Neuronal stem cell (in vitro differentiated cells): Measurements from ENCODE around the gene SLITRK3.

Experiments
- DNase-seq: peaks from one replicate; pipeline ENCODE4 v3.0.0-alpha.2; 2013; ENCODE audit warnings: low spot score
- H2AFZ ChIP-seq: one replicate; pipeline ENCODE4 v1.6.1; 2013; ENCODE audit warnings: mild to moderate bottlenecking, low read length, inconsistent platforms
- H2AK5ac ChIP-seq: 2 replicates; pipeline ENCODE4 v1.6.1; 2013; ENCODE audit warnings: low read depth, mild to moderate bottlenecking, inconsistent platforms, low read length, moderate library complexity, mixed read lengths
- H2BK120ac ChIP-seq: 2 replicates; pipeline ENCODE4 v1.6.1; 2013; ENCODE audit warnings: low read depth, mild to moderate bottlenecking, inconsistent platforms, low read length, moderate library complexity, mixed read lengths
- H2BK12ac ChIP-seq: one replicate; pipeline ENCODE4 v1.6.1; 2013; ENCODE audit warnings: low read length, inconsistent platforms
- H2BK15ac ChIP-seq: 2 replicates; pipeline ENCODE4 v1.6.1; 2013; ENCODE audit warnings: mild to moderate bottlenecking, low read length, inconsistent platforms, mixed read lengths
- H2BK5ac ChIP-seq: one replicate; pipeline ENCODE4 v1.6.1; 2013; ENCODE audit warnings: inconsistent platforms, mild to moderate bottlenecking, low read length, moderate library complexity
- H3K14ac ChIP-seq: one replicate; pipeline ENCODE4 v1.6.1; 2013; ENCODE audit warnings: low read length, inconsistent platforms
- H3K18ac ChIP-seq: 2 replicates; pipeline ENCODE4 v1.6.1; 2013; ENCODE audit warnings: low read length, inconsistent platforms
- H3K23ac ChIP-seq: 2 replicates; pipeline ENCODE4 v1.6.1; 2013; ENCODE audit warnings: low read depth, mild to moderate bottlenecking, mixed read lengths, low read length, inconsistent platforms; ENCODE audit not compliant: poor library complexity
- H3K27ac ChIP-seq: replicated peaks from 3 replicates; pipeline ENCODE4 v1.5.1; 2013; ENCODE audit warnings: low read length, inconsistent platforms
- H3K27me3 ChIP-seq, 3 experiments: 2 replicates each; pipeline ENCODE4 v1.6.1; 2013; ENCODE audit warnings: low read length in 3 of 3, mild to moderate bottlenecking in 2 of 3, inconsistent platforms in 1 of 3, low read depth in 1 of 3, mixed read lengths in 1 of 3, moderate library complexity in 1 of 3; ENCODE audit not compliant: control insufficient read depth in 3 of 3, insufficient read depth in 3 of 3
- H3K36me3 ChIP-seq, 2 donors: replicated peaks in 1 of 2; 2 replicates each; pipeline ENCODE4 v1.6.1; 2013; ENCODE audit warnings: low read length in 2 of 2; ENCODE audit not compliant: control insufficient read depth in 2 of 2, insufficient read depth in 2 of 2
- H3K4ac ChIP-seq: 2 replicates; pipeline ENCODE4 v1.6.1; 2013; ENCODE audit warnings: inconsistent platforms, mild to moderate bottlenecking, low read length, moderate library complexity
- H3K4me1 ChIP-seq, 2 donors: 1 replicate in 1 of 2; 2 replicates in 1 of 2; pipeline ENCODE4 v1.6.1; 2013; ENCODE audit warnings: low read length in 2 of 2, low read depth in 1 of 2; ENCODE audit not compliant: control insufficient read depth in 2 of 2, insufficient read depth in 1 of 2
- H3K4me2 ChIP-seq: one replicate; pipeline ENCODE4 v1.6.1; 2013; ENCODE audit warnings: mild to moderate bottlenecking, low read length, inconsistent platforms; ENCODE audit not compliant: insufficient read depth, poor library complexity, severe bottlenecking
- H3K4me3 ChIP-seq, 2 donors: 2 replicates each; pipeline ENCODE4 v1.5.1; 2013; ENCODE audit warnings: low read length in 2 of 2, mild to moderate bottlenecking in 2 of 2, inconsistent platforms in 1 of 2, moderate library complexity in 1 of 2
- H3K79me1 ChIP-seq: one replicate; pipeline ENCODE4 v1.6.1; 2013; ENCODE audit warnings: low read depth, mild to moderate bottlenecking, inconsistent platforms, low read length, moderate library complexity
- H3K9ac ChIP-seq: one replicate; pipeline ENCODE4 v1.6.1; 2013; ENCODE audit warnings: mild to moderate bottlenecking, low read depth, low read length, inconsistent platforms; ENCODE audit not compliant: poor library complexity
- H3K9me3 ChIP-seq, 2 donors: replicated peaks in 1 of 2; 2 replicates each; pipeline versions ENCODE3 to v1.6.1; 2013; ENCODE audit warnings: low read length in 2 of 2, mild to moderate bottlenecking in 2 of 2, inconsistent platforms in 1 of 2, low read depth in 1 of 2, mixed read lengths in 1 of 2, moderate library complexity in 1 of 2; ENCODE audit not compliant: control insufficient read depth in 2 of 2, insufficient read depth in 1 of 2
- H4K8ac ChIP-seq: one replicate; pipeline ENCODE4 v1.6.1; 2013; ENCODE audit warnings: low read depth, mild to moderate bottlenecking, inconsistent platforms, low read length, moderate library complexity
- H4K91ac ChIP-seq: one replicate; pipeline ENCODE4 v1.6.1; 2013; ENCODE audit warnings: low read length, low read depth, mild to moderate bottlenecking, inconsistent platforms; ENCODE audit not compliant: poor library complexity
- WGBS, 2 donors: extraction: QIAGEN DNeasy Blood & Tissue Kit; methylation state at CpG; one replicate each; pipeline ENCODE4 v1.1.7; 2013; ENCODE audit warnings: missing lambda C conversion rate in 2 of 2, mixed read lengths in 1 of 2; ENCODE audit not compliant: insufficient read length in 2 of 2, insufficient replicate concordance in 1 of 2; ENCODE audit errors: extremely low coverage in 2 of 2; 5-methylcytosine and 5-hydroxymethylcytosine counted together

Gene SLITRK3

DNA sequence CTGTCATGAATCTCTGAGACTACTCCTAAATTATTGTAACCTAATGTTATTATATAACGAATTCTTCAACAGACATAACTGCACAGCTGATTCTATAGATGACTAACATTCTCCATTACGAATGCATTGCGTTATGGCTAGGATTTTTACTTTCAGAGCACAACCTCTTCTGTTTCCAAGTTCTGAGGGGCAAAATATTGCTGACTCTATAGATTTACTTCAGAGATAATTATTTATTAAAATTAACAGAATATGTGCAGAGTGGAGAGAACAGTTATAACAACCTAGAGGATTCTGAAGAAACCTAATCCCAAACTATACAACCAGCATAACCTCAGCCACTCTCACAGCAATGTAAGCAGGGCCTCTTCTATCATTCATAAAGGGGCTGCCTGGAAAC lies 25.9 kb downstream of the SLITRK3 start:
- Histone ChIP-seq H3K36me3 (no peaks in the 10 kb centered on the region), H4K8ac (no peak overlapping the region), H3K9ac (no peak overlapping the region), H3K4me1 (no peaks in the 10 kb centered on the region), H3K27me3 (no peaks in the 10 kb centered on the region), H2BK15ac (no peak overlapping the region), H2BK12ac (no peak overlapping the region), H3K18ac (no peak overlapping the region), H2BK5ac (no peak overlapping the region), H3K4ac (no peak overlapping the region), H3K4me2 (no peak overlapping the region), H3K79me1 (no peaks in the 10 kb centered on the region), H4K91ac (no peak overlapping the region), H3K23ac (no peak overlapping the region), H3K4me3 (no peak overlapping the region), H2AFZ (no peak overlapping the region), H3K27ac (no peak overlapping the region), H2AK5ac (no peak overlapping the region), H3K9me3 (no peaks in the 10 kb centered on the region), H2BK120ac (no peak overlapping the region), H3K14ac (no peak overlapping the region)
- no peak for DNase-seq
- no CpG with 5 or more reads among the region's 3 CpGs for WGBS, 2 donors

DNA sequence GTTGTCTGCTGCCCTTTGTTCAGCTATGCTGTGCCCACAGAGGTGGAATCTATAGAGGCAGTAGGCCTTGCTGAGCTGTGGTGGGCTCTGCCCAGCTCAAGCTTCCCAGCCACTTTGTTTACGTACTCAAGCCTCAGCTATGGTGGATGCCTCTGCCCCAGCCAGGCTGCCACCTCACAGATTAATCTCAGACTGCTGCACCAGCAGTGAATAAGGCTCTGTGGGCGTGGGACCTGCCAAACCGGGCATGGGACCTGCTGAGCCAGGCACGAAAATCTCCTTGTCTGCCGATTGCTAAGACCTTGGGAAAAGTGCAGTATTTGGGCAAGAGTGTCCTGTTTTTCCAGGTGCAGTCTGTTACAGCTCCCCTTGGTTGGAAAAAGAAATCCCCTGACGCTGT lies 26.8 kb downstream of the SLITRK3 start:
- Histone ChIP-seq H3K4me2 (no peak overlapping the region), H2BK5ac (no peak overlapping the region), H4K8ac (no peak overlapping the region), H3K4ac (no peak overlapping the region), H3K27ac (no peak overlapping the region), H3K27me3 (no peaks in the 10 kb centered on the region), H3K9ac (no peak overlapping the region), H2AK5ac (no peak overlapping the region), H3K14ac (peak overlapping the region; percentile 21), H3K18ac (no peak overlapping the region), H2BK15ac (no peak overlapping the region), H3K23ac (no peak overlapping the region), H3K79me1 (no peaks in the 10 kb centered on the region), H3K36me3 (no peaks in the 10 kb centered on the region), H3K4me1 (no peaks in the 10 kb centered on the region), H3K4me3 (no peak overlapping the region), H2BK120ac (no peak overlapping the region), H4K91ac (no peak overlapping the region), H2AFZ (no peak overlapping the region), H3K9me3 (no peaks in the 10 kb centered on the region), H2BK12ac (no peak overlapping the region)
- no CpG with 5 or more reads among the region's 6 CpGs for WGBS, 2 donors
- no peak for DNase-seq

DNA sequence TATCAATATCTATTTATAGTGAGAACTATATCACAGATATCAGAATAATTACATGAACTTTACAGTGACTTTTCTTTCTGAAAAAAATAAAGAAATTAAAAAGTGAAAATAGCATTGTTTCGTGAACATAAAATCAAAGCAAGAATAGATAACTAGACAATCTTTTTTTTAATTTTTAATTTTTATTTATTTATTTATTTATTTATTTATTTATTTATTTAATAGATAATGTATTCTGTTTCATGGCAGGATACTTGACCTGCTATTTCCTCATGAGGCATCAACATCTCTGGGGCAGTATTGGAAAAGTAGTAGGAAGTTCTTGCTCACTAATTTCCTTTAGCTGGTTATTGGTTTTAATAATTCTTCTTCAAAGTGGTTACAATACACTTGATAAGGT lies 33.3 kb downstream of the SLITRK3 start:
- DNase-seq = no peak
- Histone ChIP-seq H3K4ac (no peak overlapping the region), H3K79me1 (no peaks in the 10 kb centered on the region), H2AK5ac (no peak overlapping the region), H2AFZ (no peak overlapping the region), H3K4me3 (no peak overlapping the region), H2BK15ac (no peak overlapping the region), H3K18ac (no peak overlapping the region), H3K14ac (no peak overlapping the region), H3K27ac (no peak overlapping the region), H3K4me1 (no peaks in the 10 kb centered on the region), H3K23ac (no peak overlapping the region), H3K9me3 (no peaks in the 10 kb centered on the region), H3K9ac (no peak overlapping the region), H2BK12ac (no peak overlapping the region), H4K91ac (no peak overlapping the region), H2BK5ac (no peak overlapping the region), H2BK120ac (no peak overlapping the region), H3K27me3 (no peaks in the 10 kb centered on the region), H3K4me2 (no peak overlapping the region), H3K36me3 (no peaks in the 10 kb centered on the region), H4K8ac (no peak overlapping the region)
- no CpG with 5 or more reads among the region's 1 CpG for WGBS, 2 donors

DNA sequence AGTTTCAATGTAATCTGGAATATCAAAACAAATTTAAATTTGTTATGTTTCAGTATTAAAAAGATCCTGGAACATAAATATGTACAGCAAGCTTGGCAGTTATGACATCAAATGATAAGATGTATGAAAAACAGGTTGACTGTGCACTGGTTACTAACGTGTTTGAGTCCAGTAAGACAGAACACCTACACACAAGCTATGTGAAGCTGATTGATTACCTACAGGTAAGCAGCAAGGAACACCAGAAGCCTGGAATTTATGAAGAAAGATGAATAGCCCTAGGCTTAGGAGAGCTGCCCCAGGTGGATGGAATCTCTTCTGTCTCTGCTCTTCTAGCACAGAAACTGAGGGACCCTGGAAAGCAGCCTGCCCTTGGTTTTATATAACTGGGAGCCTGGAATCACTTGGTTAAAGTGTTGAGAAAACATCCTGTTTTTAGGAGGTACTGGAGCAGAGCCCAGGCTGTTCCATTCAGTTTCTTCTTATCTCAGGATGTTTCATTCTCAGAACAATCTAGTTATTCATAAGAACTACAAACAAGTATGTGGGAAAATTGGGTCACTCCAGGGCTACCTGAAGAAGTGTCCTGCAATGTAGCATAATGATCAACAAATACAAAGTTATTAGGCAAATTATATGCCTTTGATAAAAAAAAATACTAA lies 36.3 kb downstream of the SLITRK3 start:
- H3K36me3 ChIP-seq = no peaks in the 10 kb centered on the region
- H2BK5ac ChIP-seq = no peak overlapping the region
- no peak overlapping the region for H2AFZ ChIP-seq
- no CpG with 5 or more reads among the region's 1 CpG for WGBS, 2 donors
- no peaks in the 10 kb centered on the region for H3K27me3 ChIP-seq
- H3K4me3 ChIP-seq = no peak overlapping the region
- H2BK120ac ChIP-seq = no peak overlapping the region
- no peaks in the 10 kb centered on the region for H3K9me3 ChIP-seq
- no peak overlapping the region for H3K9ac ChIP-seq
- no peak for DNase-seq
- no peak overlapping the region for H3K18ac ChIP-seq
- no peak overlapping the region for H2BK12ac ChIP-seq
- no peak overlapping the region for H2AK5ac ChIP-seq
- H3K27ac ChIP-seq = no peak overlapping the region
- H4K8ac ChIP-seq = no peak overlapping the region
- no peak overlapping the region for H3K4ac ChIP-seq
- H3K4me2 ChIP-seq = no peak overlapping the region
- no peaks in the 10 kb centered on the region for H3K4me1 ChIP-seq
- H4K91ac ChIP-seq = no peak overlapping the region
- H3K23ac ChIP-seq = no peak overlapping the region
- H3K14ac ChIP-seq = no peak overlapping the region
- no peaks in the 10 kb centered on the region for H3K79me1 ChIP-seq
- no peak overlapping the region for H2BK15ac ChIP-seq
